Ishikawa (cell line): Measurements from ENCODE around the gene IMPA2.

Experiments
- CEBPB ChIP-seq: IDR thresholded peaks from 2 replicates; pipeline ENCODE4 v1.6.1; 2012
- CREB1 ChIP-seq: IDR thresholded peaks from 2 replicates; pipeline ENCODE4 v1.6.1; 2012; ENCODE audit warnings: low read depth
- EGR1 ChIP-seq: IDR thresholded peaks from 2 replicates; pipeline ENCODE4 v1.6.1; 2012
- EP300 ChIP-seq: IDR thresholded peaks from 2 replicates; pipeline ENCODE4 v1.6.1; 2012; ENCODE audit warnings: borderline replicate concordance
- FOXM1 ChIP-seq: IDR thresholded peaks from 2 replicates; pipeline ENCODE4 v1.6.1; 2012; ENCODE audit warnings: low read depth, borderline replicate concordance
- MAX ChIP-seq: IDR thresholded peaks from 2 replicates; pipeline ENCODE4 v1.6.1; 2012
- RAD21 ChIP-seq: IDR thresholded peaks from 2 replicates; pipeline ENCODE4 v1.6.1; 2012; ENCODE audit warnings: low read depth
- TAF1 ChIP-seq: IDR thresholded peaks from 2 replicates; pipeline ENCODE4 v1.6.1; 2012; ENCODE audit warnings: low read depth, mild to moderate bottlenecking
- USF1 ChIP-seq: IDR thresholded peaks from 2 replicates; pipeline ENCODE4 v1.6.1; 2012
- YY1 ChIP-seq: IDR thresholded peaks from 2 replicates; pipeline ENCODE4 v1.6.1; 2012; ENCODE audit warnings: low read depth
- ZBTB7A ChIP-seq: IDR thresholded peaks from 2 replicates; pipeline ENCODE4 v1.6.1; 2012; ENCODE audit warnings: low read depth
- TF ChIP-seq, protein P1 (sequence below): IDR thresholded peaks from 2 replicates; pipeline ENCODE4 v1.6.1; 2012; ENCODE audit warnings: low read depth, mild to moderate bottlenecking

DNA sequence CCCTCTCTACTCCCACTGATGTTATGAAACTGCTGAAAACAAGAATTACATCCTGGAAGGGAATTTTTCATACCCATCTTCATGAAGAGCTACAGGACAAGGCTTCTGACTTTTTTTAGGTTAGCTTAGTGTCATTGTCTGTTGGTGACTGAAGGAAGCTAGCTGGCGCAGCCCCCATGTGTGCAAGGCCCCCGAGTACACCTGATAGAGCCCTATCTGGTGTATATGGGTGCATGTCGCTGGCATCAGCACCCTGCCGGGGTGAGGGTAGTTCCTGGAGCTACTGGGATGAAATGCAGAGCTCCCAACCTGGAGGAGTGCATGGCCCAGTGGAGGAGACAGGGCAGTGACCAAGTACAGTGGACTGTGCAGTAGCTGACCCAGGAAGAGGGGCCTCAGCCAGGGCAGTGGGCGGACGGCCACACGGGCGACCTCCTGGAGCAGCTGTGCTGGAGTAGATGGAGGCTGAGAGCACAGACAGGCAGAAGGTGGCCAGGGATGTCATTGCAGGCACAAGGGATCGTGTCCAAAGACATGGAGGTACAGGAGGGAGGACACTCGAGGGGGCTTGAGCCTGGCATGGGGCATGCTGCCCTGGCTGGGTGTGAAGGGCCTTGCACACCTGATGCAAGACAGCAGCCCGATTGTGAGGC lies 12.1 kb downstream of the IMPA2 start:
- no peak for TF ChIP-seq TAF1
- TF ChIP-seq RAD21: no peak
- no peak for TF ChIP-seq FOXM1
- TF ChIP-seq, protein P1, sequence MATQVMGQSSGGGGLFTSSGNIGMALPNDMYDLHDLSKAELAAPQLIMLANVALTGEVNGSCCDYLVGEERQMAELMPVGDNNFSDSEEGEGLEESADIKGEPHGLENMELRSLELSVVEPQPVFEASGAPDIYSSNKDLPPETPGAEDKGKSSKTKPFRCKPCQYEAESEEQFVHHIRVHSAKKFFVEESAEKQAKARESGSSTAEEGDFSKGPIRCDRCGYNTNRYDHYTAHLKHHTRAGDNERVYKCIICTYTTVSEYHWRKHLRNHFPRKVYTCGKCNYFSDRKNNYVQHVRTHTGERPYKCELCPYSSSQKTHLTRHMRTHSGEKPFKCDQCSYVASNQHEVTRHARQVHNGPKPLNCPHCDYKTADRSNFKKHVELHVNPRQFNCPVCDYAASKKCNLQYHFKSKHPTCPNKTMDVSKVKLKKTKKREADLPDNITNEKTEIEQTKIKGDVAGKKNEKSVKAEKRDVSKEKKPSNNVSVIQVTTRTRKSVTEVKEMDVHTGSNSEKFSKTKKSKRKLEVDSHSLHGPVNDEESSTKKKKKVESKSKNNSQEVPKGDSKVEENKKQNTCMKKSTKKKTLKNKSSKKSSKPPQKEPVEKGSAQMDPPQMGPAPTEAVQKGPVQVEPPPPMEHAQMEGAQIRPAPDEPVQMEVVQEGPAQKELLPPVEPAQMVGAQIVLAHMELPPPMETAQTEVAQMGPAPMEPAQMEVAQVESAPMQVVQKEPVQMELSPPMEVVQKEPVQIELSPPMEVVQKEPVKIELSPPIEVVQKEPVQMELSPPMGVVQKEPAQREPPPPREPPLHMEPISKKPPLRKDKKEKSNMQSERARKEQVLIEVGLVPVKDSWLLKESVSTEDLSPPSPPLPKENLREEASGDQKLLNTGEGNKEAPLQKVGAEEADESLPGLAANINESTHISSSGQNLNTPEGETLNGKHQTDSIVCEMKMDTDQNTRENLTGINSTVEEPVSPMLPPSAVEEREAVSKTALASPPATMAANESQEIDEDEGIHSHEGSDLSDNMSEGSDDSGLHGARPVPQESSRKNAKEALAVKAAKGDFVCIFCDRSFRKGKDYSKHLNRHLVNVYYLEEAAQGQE: no peak
- TF ChIP-seq EGR1: no peak
- TF ChIP-seq CREB1: no peak
- no peak for TF ChIP-seq USF1
- no peak for TF ChIP-seq YY1
- TF ChIP-seq EP300: no peak
- no peak for TF ChIP-seq MAX
- TF ChIP-seq CEBPB: no peak
- TF ChIP-seq ZBTB7A: no peak
